ENCODE data around the gene PTH2R.

DNA sequence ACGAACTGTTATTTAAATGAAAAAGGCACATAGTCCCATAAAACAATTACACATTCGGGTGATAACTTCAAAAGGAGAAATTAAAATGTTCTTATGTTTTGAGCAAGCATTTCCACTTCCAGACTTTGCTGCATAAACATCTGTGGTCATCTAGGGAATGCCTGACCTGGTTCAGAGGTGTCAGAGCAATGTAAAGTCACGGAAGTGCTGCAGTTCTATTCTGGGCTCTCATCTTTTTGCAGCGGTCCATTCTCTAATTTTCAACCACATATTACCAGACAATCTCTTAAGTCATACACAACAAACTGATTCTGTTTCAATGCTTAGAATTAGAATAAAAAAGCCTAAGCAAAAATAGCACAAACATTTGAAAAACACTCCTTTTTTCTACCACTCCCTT is 22.0 kb upstream of the PTH2R start:
- TF ChIP-seq, protein P1, sequence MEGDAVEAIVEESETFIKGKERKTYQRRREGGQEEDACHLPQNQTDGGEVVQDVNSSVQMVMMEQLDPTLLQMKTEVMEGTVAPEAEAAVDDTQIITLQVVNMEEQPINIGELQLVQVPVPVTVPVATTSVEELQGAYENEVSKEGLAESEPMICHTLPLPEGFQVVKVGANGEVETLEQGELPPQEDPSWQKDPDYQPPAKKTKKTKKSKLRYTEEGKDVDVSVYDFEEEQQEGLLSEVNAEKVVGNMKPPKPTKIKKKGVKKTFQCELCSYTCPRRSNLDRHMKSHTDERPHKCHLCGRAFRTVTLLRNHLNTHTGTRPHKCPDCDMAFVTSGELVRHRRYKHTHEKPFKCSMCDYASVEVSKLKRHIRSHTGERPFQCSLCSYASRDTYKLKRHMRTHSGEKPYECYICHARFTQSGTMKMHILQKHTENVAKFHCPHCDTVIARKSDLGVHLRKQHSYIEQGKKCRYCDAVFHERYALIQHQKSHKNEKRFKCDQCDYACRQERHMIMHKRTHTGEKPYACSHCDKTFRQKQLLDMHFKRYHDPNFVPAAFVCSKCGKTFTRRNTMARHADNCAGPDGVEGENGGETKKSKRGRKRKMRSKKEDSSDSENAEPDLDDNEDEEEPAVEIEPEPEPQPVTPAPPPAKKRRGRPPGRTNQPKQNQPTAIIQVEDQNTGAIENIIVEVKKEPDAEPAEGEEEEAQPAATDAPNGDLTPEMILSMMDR (IDR thresholded peaks at IDR 0.05) = no peak
- no peak for TF ChIP-seq SIN3A (IDR thresholded peaks at IDR 0.05; ENCODE audit: borderline replicate concordance, insufficient read depth, low read depth, low read length)

Measured in Panc1 (cell line).